ENCODE results near the gene EPS8.

Gene EPS8

DNA sequence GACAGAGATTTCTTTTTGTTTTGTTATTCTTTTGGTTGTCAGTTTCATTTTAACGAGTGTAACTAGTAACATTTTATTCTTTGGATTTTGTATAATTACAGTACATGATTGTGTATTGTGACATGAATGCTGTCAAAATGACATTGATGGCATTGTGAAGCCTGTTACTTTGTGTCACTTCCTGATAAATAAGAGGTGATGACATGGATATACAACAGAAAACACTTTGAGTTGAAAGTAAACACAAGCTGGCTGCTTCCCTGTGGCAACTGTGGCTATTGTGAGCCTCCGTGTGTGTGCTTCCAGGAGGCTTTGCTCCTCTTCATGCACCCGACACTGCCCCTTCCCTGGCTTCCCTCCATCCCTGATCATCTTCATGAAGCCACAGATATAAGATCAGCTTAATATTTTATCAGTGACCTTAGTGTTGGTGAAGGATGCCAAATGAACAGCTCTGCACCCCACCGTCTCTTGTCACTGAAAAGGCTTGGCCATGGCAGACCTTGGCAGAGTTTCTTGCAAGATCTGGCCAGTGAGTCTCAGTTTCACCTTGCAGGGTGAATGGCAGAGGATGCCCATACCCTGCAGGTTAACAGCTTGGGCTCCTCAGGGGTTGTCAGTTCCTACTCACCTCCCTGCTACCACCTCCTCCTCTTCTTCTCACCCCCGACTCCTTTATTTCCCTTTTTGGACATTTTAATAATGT, 191.9 kb downstream of the EPS8 start:
- no peak for DNase-seq

DNA sequence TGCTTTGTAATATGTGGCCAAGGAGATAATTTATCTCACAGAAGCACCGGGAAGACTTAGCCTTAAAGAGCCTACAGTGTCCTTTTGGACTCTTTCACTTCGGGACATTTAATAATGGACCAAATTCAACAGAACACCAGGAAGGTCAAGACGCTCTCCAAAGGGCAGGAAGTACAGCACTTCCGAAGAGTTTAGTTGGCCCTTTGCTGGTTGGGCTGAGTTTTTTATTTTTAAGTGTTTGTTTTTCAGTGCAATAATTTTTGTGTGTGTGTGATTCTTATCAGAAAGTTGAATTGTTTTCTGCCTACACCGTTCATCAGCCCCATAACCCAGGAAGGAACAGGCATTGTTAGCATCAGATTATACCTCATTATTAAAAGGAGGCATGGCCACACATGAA, 193.0 kb downstream of the EPS8 start:
- DNase-seq = no peak

DNA sequence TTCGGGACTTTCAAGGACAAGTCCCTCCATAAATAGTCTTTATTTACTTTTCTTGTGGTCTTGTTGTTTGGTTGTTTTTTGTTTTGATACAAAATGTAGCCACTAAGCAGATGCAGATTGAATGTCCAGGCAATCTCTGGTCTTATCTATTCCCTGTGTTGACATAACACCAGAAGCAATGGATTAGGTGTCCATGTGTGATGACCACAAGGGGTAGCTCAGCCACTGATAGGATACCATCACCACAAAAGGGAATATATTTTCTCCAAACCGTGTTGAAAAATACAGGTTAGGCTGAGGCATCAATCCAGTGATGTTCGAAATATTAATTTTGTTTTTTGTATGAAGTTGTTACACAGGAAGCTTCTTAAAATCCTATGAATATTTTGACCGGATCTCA, 196.3 kb downstream of the EPS8 start:
- peak; percentile 77 for DNase-seq

DNA sequence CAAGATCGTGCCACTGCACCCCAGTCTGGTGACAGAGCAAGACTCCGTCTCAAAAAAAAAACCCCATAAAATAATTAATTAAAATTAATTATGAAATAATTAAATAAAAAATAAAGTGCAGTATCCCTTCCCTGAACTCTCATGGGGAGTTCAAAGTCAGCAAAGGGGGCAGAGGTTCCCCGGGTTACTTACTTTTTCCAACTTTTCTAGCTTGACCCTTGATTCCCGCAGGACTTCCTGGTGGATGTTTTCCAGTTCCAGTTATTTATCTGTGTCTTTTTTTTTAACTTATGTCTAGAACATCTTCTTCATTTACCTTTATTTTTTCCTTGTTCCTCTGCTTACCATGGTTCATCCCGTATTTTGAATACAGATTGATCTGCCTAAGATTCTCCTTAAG, 197.4 kb downstream of the EPS8 start:
- no peak for DNase-seq

DNA sequence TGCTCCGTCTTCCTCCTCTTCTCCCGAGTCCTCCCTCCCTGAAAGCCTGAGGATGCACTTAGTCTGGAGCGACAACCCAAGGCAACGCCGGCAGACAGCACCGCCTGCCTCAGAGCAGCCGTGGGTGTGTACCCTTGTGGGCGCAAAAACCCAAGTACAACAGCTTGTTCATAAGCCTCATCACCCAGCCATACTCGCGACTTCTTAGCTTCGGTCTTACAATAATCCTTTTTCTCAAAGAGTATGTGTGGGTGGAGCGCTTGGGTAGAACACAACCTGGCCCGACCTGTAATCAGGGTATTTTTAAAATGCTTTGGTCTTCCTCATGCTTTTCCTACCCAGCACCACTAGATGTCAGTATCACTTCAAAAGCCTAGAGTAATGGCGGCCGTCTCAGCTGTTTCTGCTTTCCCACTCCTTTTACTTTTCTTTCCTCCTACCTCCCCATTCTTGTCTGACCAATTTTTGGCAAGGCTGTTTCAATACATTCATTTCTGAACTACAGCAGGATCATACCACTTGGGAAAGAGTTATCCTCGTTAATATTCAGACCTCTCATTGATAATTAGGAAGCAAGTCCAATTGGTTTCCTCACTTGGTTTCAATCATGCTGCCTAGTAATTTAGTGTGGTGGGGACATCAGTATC, 198.9 kb downstream of the EPS8 start:
- peak; percentile 68 for DNase-seq

DNA sequence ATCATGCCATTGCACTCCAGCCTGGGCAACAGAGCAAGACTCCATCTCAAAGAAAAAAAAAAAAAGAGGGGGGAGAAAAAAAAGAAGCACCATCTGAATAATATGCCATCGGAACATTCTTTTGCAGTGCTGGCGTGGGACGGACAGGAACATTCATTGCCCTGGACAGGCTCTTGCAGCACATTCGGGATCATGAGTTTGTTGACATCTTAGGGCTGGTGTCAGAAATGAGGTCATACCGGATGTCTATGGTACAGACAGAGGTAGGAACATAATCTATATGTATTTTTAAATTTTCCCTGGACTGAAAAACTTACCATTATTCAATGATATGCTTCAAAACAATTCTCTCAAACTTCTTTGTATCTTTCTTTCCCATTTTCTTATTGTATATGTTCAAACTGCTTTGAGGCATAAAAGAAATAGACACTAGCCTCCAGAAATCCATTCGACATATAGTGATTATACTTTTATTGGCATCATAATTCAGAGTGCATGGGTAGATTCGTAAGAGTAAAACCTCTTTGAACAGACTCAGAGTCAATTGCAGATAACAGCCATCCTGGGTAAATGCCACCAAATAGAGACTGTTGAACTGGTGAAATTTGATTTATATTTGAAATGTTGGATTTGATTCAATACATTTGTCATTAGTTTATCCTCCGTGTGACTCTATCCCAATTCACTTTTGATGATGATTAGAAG, 199.7 kb downstream of the EPS8 start:
- DNase-seq = no peak

GRCh38 chr12:15584366-15585041, 204.7 kb downstream of the EPS8 start:
- peak; percentile 33 for DNase-seq

- DNase-seq = no peak
These were observed 205.4 kb downstream of the EPS8 start for GRCh38 chr12:15583804-15584203.

GRCh38 chr12:15581006-15581405, 208.2 kb downstream of the EPS8 start:
- no peak for DNase-seq

GRCh38 chr12:15580431-15580830, 208.8 kb downstream of the EPS8 start:
- peak; percentile 43 for DNase-seq

GRCh38 chr12:15575671-15576541, 213.3 kb downstream of the EPS8 start:
- no peak for DNase-seq

- DNase-seq = no peak
These were observed 214.8 kb downstream of the EPS8 start for GRCh38 chr12:15574353-15574752.
